HCT116 (cell line): ENCODE measurements around the gene GRIK5. TPM values are rescaled to one million over a fixed set of nuclear protein-coding genes. Genes with fewer than 3 reads are reported as not detected.

Experiments
- ATAC-seq: fragments of 200-7000 bp; cut with Tn5 transposase; 2 replicates; pipeline ENCODE4 v1.9.1; 2020; ENCODE audit warnings: mild to moderate bottlenecking, moderate library complexity
- BruUV-seq: library from RNA; stranded (reverse); fragments of 400-500 nt; replicated peaks from 2 replicates; lab custom pipeline; 2021; lab: Mats Ljungman, UMichigan
- CTCF ChIA-PET: fragments of 300-600 bp; sonication (Branson Sonifier 250); formaldehyde crosslinking; loops from one replicate; lab custom pipeline; 2021; ENCODE audit warnings: antibody characterized with exemption; lab: Charles Lee
- POLR2A ChIA-PET: fragments of 300-600, 350-600 bp; sonication (Branson Sonifier 250); formaldehyde crosslinking; loops from one replicate; lab custom pipeline; 2021; ENCODE audit warnings: antibody characterized with exemption; lab: Charles Lee
- RAD21 ChIA-PET, 2 experiments: fragments of 300-600 bp; sonication (Branson Sonifier 250); formaldehyde crosslinking; loops; one replicate each; lab custom pipeline; 2023; ENCODE audit warnings: low total read pairs in 2 of 2; ENCODE audit not compliant: uncharacterized antibody in 2 of 2, unreplicated experiment in 2 of 2, low non-redundant PET in 1 of 2; lab: Charles Lee
- DNase-seq: peaks from one replicate; pipeline ENCODE4 v3.0.0-alpha.2; 2010; ENCODE audit warnings: low read depth, low spot score
- H2AFZ ChIP-seq: fragments of 200-600 bp; shearing (Covaris generic), sonication (generic); 2 replicates; pipeline ENCODE4 v1.6.1; 2017; ENCODE audit warnings: low read depth, mixed run types, mixed read lengths, antibody characterized with exemption, low read length; ENCODE audit not compliant: poor library complexity, severe bottlenecking
- H3K27ac ChIP-seq: 2 replicates; pipeline ENCODE4 v1.5.1; 2012; ENCODE audit warnings: low read depth, low read length
- H3K27me3 ChIP-seq: fragments of 200-600 bp; sonication (generic); 2 replicates; pipeline ENCODE4 v1.6.1; 2016; ENCODE audit warnings: mixed run types, low read length, mixed read lengths; ENCODE audit not compliant: insufficient read depth
- H3K36me3 ChIP-seq, 2 experiments: fragments of 200-500 bp in 1 of 2; fragments of 200-600 bp in 1 of 2; sonication (Bioruptor generic) in 1 of 2; sonication (generic) in 1 of 2; 2 replicates each; pipeline versions ENCODE4 v1.5.1 to v1.6.1; 2014 to 2016; ENCODE audit warnings: low read length in 2 of 2, inconsistent platforms in 1 of 2, mixed read lengths in 1 of 2, mixed run types in 1 of 2; ENCODE audit not compliant: insufficient read depth in 2 of 2, control insufficient read depth in 1 of 2
- H3K4me1 ChIP-seq, 2 experiments: fragments of 200-600 bp in 1 of 2; sonication (generic) in 1 of 2; 2 replicates each; pipeline versions ENCODE4 v1.5.1 to v1.6.1; 2012 to 2017; ENCODE audit warnings: low read length in 2 of 2, inconsistent platforms in 1 of 2, mild to moderate bottlenecking in 1 of 2, mixed read lengths in 1 of 2, mixed run types in 1 of 2, moderate library complexity in 1 of 2; ENCODE audit not compliant: insufficient read depth in 2 of 2, control insufficient read depth in 1 of 2
- H3K4me2 ChIP-seq: fragments of 200-600 bp; sonication (generic); 2 replicates; pipeline ENCODE4 v1.6.1; 2017; ENCODE audit warnings: mixed run types, low read length, mixed read lengths
- H3K4me3 ChIP-seq, 2 experiments: fragments of 200-600 bp in 1 of 2; sonication (generic) in 1 of 2; replicated peaks in 1 of 2; 2 replicates each; pipeline ENCODE4 v1.5.1; 2011 to 2016; ENCODE audit warnings: low read length in 2 of 2, control low read depth in 1 of 2, low read depth in 1 of 2, mild to moderate bottlenecking in 1 of 2, mixed read lengths in 1 of 2, mixed run types in 1 of 2
- H3K79me2 ChIP-seq: fragments of 200-600 bp; sonication (generic); 2 replicates; pipeline ENCODE4 v1.6.1; 2017; ENCODE audit warnings: mild to moderate bottlenecking, mixed run types, low read length, moderate library complexity, mixed read lengths; ENCODE audit not compliant: insufficient read depth
- H3K9ac ChIP-seq: fragments of 200-600 bp; sonication (generic); 2 replicates; pipeline ENCODE4 v1.6.1; 2016; ENCODE audit warnings: low read length, mixed read lengths
- H3K9me2 ChIP-seq: fragments of 200-600 bp; sonication (generic), shearing (Covaris generic); 2 replicates; pipeline ENCODE4 v1.6.1; 2017; ENCODE audit warnings: mixed run types, mild to moderate bottlenecking, moderate library complexity; ENCODE audit not compliant: insufficient read depth
- H3K9me3 ChIP-seq, 2 experiments: fragments of 200-500 bp in 1 of 2; fragments of 200-600 bp in 1 of 2; sonication (Bioruptor generic) in 1 of 2; sonication (generic) in 1 of 2; 2 replicates each; pipeline ENCODE4 v1.6.1; 2014 to 2017; ENCODE audit warnings: low read length in 2 of 2, mixed read lengths in 2 of 2, inconsistent platforms in 1 of 2, low read depth in 1 of 2, mild to moderate bottlenecking in 1 of 2, mixed run types in 1 of 2, moderate library complexity in 1 of 2; ENCODE audit not compliant: control insufficient read depth in 1 of 2, insufficient read depth in 1 of 2
- H4K20me1 ChIP-seq: fragments of 200-600 bp; sonication (generic), shearing (Covaris generic); 2 replicates; pipeline ENCODE4 v1.6.1; 2017; ENCODE audit warnings: mixed run types, mild to moderate bottlenecking, moderate library complexity; ENCODE audit not compliant: insufficient read depth
- CBX3 ChIP-seq: IDR thresholded peaks from 2 replicates; pipeline ENCODE4 v1.6.1; 2012; ENCODE audit warnings: low read depth
- CEBPB ChIP-seq: IDR thresholded peaks from 2 replicates; pipeline ENCODE4 v1.6.1; 2012; ENCODE audit warnings: low read depth
- CTCF ChIP-seq, 3 experiments: fragments of 200-600 bp in 1 of 3; sonication (generic) in 1 of 3; IDR thresholded peaks in 2 of 3; conservative IDR thresholded peaks in 1 of 3; 2 replicates each; pipeline ENCODE4 v1.5.1; 2012 to 2017; ENCODE audit warnings: low read depth in 2 of 3, low read length in 2 of 3, antibody characterized with exemption in 1 of 3, borderline replicate concordance in 1 of 3, control low read depth in 1 of 3, mild to moderate bottlenecking in 1 of 3, mixed read lengths in 1 of 3, mixed run types in 1 of 3, moderate library complexity in 1 of 3; ENCODE audit not compliant: insufficient read depth in 1 of 3
- JUND ChIP-seq: IDR thresholded peaks from 2 replicates; pipeline ENCODE4 v1.6.1; 2012
- SIN3A ChIP-seq: IDR thresholded peaks from 2 replicates; pipeline ENCODE4 v1.6.1; 2012; ENCODE audit warnings: low read depth
- SP1 ChIP-seq: IDR thresholded peaks from 2 replicates; pipeline ENCODE4 v1.6.1; 2012; ENCODE audit warnings: low read depth
- SRF ChIP-seq: IDR thresholded peaks from 2 replicates; pipeline ENCODE4 v1.6.1; 2012; ENCODE audit warnings: low read depth
- YY1 ChIP-seq: IDR thresholded peaks from 2 replicates; pipeline ENCODE4 v1.6.1; 2011; ENCODE audit warnings: low read length, low read depth, moderate library complexity, mild to moderate bottlenecking; ENCODE audit not compliant: insufficient replicate concordance; ENCODE audit errors: extremely low read depth
- ZFX ChIP-seq: fragments of 450-650 bp; IDR thresholded peaks from 2 replicates; pipeline ENCODE4 v1.6.1; 2017
- ZNF274 ChIP-seq: fragments of 200-500 bp; sonication (Bioruptor generic); IDR thresholded peaks from 2 replicates; pipeline ENCODE4 v1.6.1; 2014; ENCODE audit warnings: mild to moderate bottlenecking, low read depth, low read length, inconsistent platforms
- intact Hi-C: fragments of 100-400 bp; cut with micrococcal nuclease; formaldehyde crosslinking; loops from 2 replicates; pipeline ENCODE4 v1.10.0; 2022
- total RNA-seq: library from RNA; stranded (reverse); gene quantifications from one replicate; pipeline ENCODE4 v1.2.1, GENCODE V29; 2021; ENCODE audit not compliant: unreplicated experiment

Gene GRIK5
- total RNA-seq, 1 experiment from 2014 or later = 1.7 TPM

GRCh38 chr19:42091300-42091699, 21.3 kb upstream of the GRIK5 start (continued):
- TF ChIP-seq CTCF (IDR thresholded peaks at IDR 0.05 in 2 of 3, conservative IDR thresholded peaks at IDR 0.05 in 1 of 3; ENCODE audit: borderline replicate concordance in 1 of 3, insufficient read depth in 1 of 3, low read depth in 2 of 3, low read length in 2 of 3) = no peak
- no peak for TF ChIP-seq JUND
- no peak for TF ChIP-seq CBX3
- TF ChIP-seq SIN3A = no peak
- no peak for TF ChIP-seq SP1
- TF ChIP-seq SRF = no peak

GRCh38 chr19:42090672-42091071, 20.7 kb upstream of the GRIK5 start:
- CTCF ChIA-PET = no interaction called here
- Histone ChIP-seq H3K9ac (no peak overlapping the region), H3K36me3 (no peaks in the 10 kb centered on the region), H3K9me2 (no peaks in the 10 kb centered on the region), H3K4me1 (peaks cover 0 to 30% of the 10 kb centered on the region in 2 experiments; a peak in 2 of 4 replicates), H3K4me2 (no peak overlapping the region), H2AFZ (no peak overlapping the region), H3K27ac (no peak overlapping the region), H4K20me1 (no peaks in the 10 kb centered on the region), H3K9me3 (no peaks in the 10 kb centered on the region), H3K4me3 (no peak overlapping the region), H3K27me3 (no peaks in the 10 kb centered on the region), H3K79me2 (no peaks in the 10 kb centered on the region)
- POLR2A ChIA-PET = no interaction called here
- ATAC-seq = no peak
- no peak for TF ChIP-seq CBX3
- TF ChIP-seq CTCF (IDR thresholded peaks at IDR 0.05 in 2 of 3, conservative IDR thresholded peaks at IDR 0.05 in 1 of 3; ENCODE audit: borderline replicate concordance in 1 of 3, insufficient read depth in 1 of 3, low read depth in 2 of 3, low read length in 2 of 3) = no peak
- TF ChIP-seq YY1 = no peak
- TF ChIP-seq SIN3A = no peak
- TF ChIP-seq ZFX = no peak
- no peak for TF ChIP-seq CEBPB
- no peak for TF ChIP-seq ZNF274
- no TSS peak for BruUV-seq
- intact Hi-C loops = loop anchor here (10.0 kb wide), 1 partner anchor 96 kb away; the partner anchor contains the start of gene ATP1A3
- RAD21 ChIA-PET = interaction anchor here in 1 of 2 experiments (0.6 kb wide), 1 partner anchor 97 kb away, joined by 4 read pairs; no protein-coding TSS in a partner anchor
- DNase-seq = no peak
